ENCODE results near the gene CHAT. TPM values are rescaled to one million over a fixed set of nuclear protein-coding genes. Genes with fewer than 3 reads are reported as not detected.

The CHAT gene
- total RNA-seq, 2 experiments from 2014 or later, result not detected

GRCh38 chr10:49651039-49651835 is 37.4 kb downstream of the CHAT start:
- DNase-seq (no peak), ATAC-seq (no peak)
- H3K9me3 Mint-ChIP-seq, result no peaks in the 10 kb centered on the region
- no peak overlapping the region for H3K27ac Mint-ChIP-seq
- intact Hi-C loops (cut with micrococcal nuclease), result no loop called here
- TF ChIP-seq, protein P1, sequence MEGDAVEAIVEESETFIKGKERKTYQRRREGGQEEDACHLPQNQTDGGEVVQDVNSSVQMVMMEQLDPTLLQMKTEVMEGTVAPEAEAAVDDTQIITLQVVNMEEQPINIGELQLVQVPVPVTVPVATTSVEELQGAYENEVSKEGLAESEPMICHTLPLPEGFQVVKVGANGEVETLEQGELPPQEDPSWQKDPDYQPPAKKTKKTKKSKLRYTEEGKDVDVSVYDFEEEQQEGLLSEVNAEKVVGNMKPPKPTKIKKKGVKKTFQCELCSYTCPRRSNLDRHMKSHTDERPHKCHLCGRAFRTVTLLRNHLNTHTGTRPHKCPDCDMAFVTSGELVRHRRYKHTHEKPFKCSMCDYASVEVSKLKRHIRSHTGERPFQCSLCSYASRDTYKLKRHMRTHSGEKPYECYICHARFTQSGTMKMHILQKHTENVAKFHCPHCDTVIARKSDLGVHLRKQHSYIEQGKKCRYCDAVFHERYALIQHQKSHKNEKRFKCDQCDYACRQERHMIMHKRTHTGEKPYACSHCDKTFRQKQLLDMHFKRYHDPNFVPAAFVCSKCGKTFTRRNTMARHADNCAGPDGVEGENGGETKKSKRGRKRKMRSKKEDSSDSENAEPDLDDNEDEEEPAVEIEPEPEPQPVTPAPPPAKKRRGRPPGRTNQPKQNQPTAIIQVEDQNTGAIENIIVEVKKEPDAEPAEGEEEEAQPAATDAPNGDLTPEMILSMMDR (IDR thresholded peaks at IDR 0.05), result no peak
- peaks cover 1% of the 10 kb centered on the region for H3K27me3 Mint-ChIP-seq
- POLR2A ChIA-PET, result no interaction called here
- no peak overlapping the region for H3K4me3 Mint-ChIP-seq
- peaks cover 16% of the 10 kb centered on the region for H3K4me1 Mint-ChIP-seq (ENCODE audit: low read depth)
- CTCF ChIA-PET, result no interaction called here
- no peaks in the 10 kb centered on the region for H3K36me3 Mint-ChIP-seq (ENCODE audit: low read depth)

DNA sequence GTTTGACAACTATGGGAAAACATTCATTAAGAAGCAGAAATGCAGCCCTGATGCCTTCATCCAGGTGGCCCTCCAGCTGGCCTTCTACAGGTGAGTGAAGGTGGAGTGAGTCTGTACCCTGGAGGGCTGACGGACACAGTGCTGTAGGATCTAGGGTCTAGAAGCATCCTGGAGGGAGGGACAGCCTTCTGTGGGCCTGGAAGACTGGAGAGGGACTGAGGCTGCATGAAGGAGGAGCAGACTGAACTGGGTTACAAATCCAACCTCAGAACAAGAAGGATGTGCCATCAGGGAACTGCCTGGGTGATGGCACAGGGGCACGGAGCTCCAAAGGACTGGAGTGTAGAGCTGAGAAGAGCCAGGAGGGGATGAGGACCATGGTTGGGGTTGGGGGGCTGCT is 38.1 kb downstream of the CHAT start:
- POLR2A ChIA-PET, result no interaction called here
- CTCF ChIA-PET, result no interaction called here
- no peaks in the 10 kb centered on the region for H3K9me3 Mint-ChIP-seq
- TF ChIP-seq, protein P1 (IDR thresholded peaks at IDR 0.05), result no peak
- peaks cover 4% of the 10 kb centered on the region for H3K27me3 Mint-ChIP-seq
- H3K4me3 Mint-ChIP-seq, result no peak overlapping the region
- no peak for DNase-seq
- no peak overlapping the region for H3K27ac Mint-ChIP-seq
- ATAC-seq, result no peak
- intact Hi-C loops (cut with micrococcal nuclease), result no loop called here
- no peaks in the 10 kb centered on the region for H3K36me3 Mint-ChIP-seq (ENCODE audit: low read depth)
- peaks cover 16% of the 10 kb centered on the region for H3K4me1 Mint-ChIP-seq (ENCODE audit: low read depth)

GRCh38 chr10:49652421-49653272 is 38.8 kb downstream of the CHAT start:
- Mint-ChIP-seq H3K27ac (no peak overlapping the region), H3K4me1 (ENCODE audit: low read depth) (peaks cover 16% of the 10 kb centered on the region), H3K9me3 (no peaks in the 10 kb centered on the region), H3K27me3 (peaks cover 4% of the 10 kb centered on the region), H3K4me3 (no peak overlapping the region), H3K36me3 (ENCODE audit: low read depth) (no peaks in the 10 kb centered on the region)
- intact Hi-C loops (cut with micrococcal nuclease), result no loop called here
- TF ChIP-seq, protein P1 (IDR thresholded peaks at IDR 0.05), result no peak
- ATAC-seq (no peak), DNase-seq (no peak)
- POLR2A ChIA-PET, result no interaction called here
- CTCF ChIA-PET, result no interaction called here

GRCh38 chr10:49653273-49653929 is 39.6 kb downstream of the CHAT start:
- TF ChIP-seq, protein P1 (IDR thresholded peaks at IDR 0.05), result no peak

More at GRCh38 chr10:49653273-49653929, 39.6 kb downstream of the CHAT start:
- intact Hi-C loops (cut with micrococcal nuclease), result no loop called here
- no peaks in the 10 kb centered on the region for H3K9me3 Mint-ChIP-seq
- DNase-seq (no peak), ATAC-seq (no peak)
- H3K27ac Mint-ChIP-seq, result no peak overlapping the region
- H3K4me3 Mint-ChIP-seq, result no peak overlapping the region
- ChIA-PET CTCF (no interaction called here), POLR2A (no interaction called here)
- peaks cover 13% of the 10 kb centered on the region for H3K4me1 Mint-ChIP-seq (ENCODE audit: low read depth)
- peaks cover 4% of the 10 kb centered on the region for H3K27me3 Mint-ChIP-seq
- H3K36me3 Mint-ChIP-seq (ENCODE audit: low read depth), result no peaks in the 10 kb centered on the region

Measured in activated CD8-positive, alpha-beta T cell treated with anti-CD3 and anti-CD28 coated beads for 36 hours (primary cell).